G401.6 (cell line): ENCODE measurements around the gene GPR55.
A peak's percentile ranks its signal among the peaks of the same experiment; 100 is the strongest.
"Not testable (repeated sequence)": the region's sequence is repeated elsewhere in the genome, so short reads cannot be mapped to it uniquely, and the experiment has no call there.

Experiments used
- FAIRE-seq: peaks from 2 replicates; lab custom pipeline; 2012; peaks lifted over from hg19 to GRCh38; lab: Jason Lieb, UNC

Gene GPR55

GRCh38 chr2:230924470-230925341 lies at the start of gene GPR55:
Gene GPR55 (minus strand): TSS chr2:230925242. CDS start chr2:230910962, 14,280 bp downstream.
- FAIRE-seq: no peak

GRCh38 chr2:230974096-230974913 lies 49.3 kb upstream of the GPR55 start:
- FAIRE-seq: no peak

GRCh38 chr2:230972046-230972445 lies 47.0 kb upstream of the GPR55 start:
- no peak for FAIRE-seq

- no peak for FAIRE-seq
Observed at GRCh38 chr2:230969659-230970015, 44.6 kb upstream of the GPR55 start.

- FAIRE-seq: no peak
Observed at GRCh38 chr2:230968921-230969658, 44.0 kb upstream of the GPR55 start.

GRCh38 chr2:230968314-230968713 lies 43.3 kb upstream of the GPR55 start:
- FAIRE-seq: not testable (repeated sequence)

GRCh38 chr2:230967113-230967512 lies 42.1 kb upstream of the GPR55 start:
- no peak for FAIRE-seq

GRCh38 chr2:230964136-230964730 lies 39.2 kb upstream of the GPR55 start:
- FAIRE-seq: no peak

GRCh38 chr2:230961091-230961491 lies 36.0 kb upstream of the GPR55 start:
- no peak for FAIRE-seq

GRCh38 chr2:230960026-230960425 lies 35.0 kb upstream of the GPR55 start:
- FAIRE-seq: no peak

GRCh38 chr2:230958820-230959756 lies 34.0 kb upstream of the GPR55 start:
- FAIRE-seq: no peak

- peak; percentile 42 for FAIRE-seq
Observed at GRCh38 chr2:230957756-230958391, 32.8 kb upstream of the GPR55 start.

- FAIRE-seq: no peak
Observed at GRCh38 chr2:230956827-230957755, 32.0 kb upstream of the GPR55 start.

- FAIRE-seq: no peak
Observed at GRCh38 chr2:230955163-230955737, 30.2 kb upstream of the GPR55 start.

GRCh38 chr2:230954746-230955145 lies 29.7 kb upstream of the GPR55 start:
- FAIRE-seq: no peak

GRCh38 chr2:230953845-230954244 lies 28.8 kb upstream of the GPR55 start:
- no peak for FAIRE-seq

GRCh38 chr2:230952226-230952956 lies 27.3 kb upstream of the GPR55 start:
- FAIRE-seq: no peak

GRCh38 chr2:230951396-230951795 lies 26.4 kb upstream of the GPR55 start:
- no peak for FAIRE-seq
